SKM-1 (cell line): ENCODE measurements around the gene RMND1.
A peak's percentile ranks its signal among the peaks of the same experiment; 100 is the strongest.

Experiments used
- DNase-seq: peaks from one replicate; lab custom pipeline; 2025; ENCODE audit not compliant: unreplicated experiment; lab: John Stamatoyannopoulos, UW

The RMND1 gene

DNA sequence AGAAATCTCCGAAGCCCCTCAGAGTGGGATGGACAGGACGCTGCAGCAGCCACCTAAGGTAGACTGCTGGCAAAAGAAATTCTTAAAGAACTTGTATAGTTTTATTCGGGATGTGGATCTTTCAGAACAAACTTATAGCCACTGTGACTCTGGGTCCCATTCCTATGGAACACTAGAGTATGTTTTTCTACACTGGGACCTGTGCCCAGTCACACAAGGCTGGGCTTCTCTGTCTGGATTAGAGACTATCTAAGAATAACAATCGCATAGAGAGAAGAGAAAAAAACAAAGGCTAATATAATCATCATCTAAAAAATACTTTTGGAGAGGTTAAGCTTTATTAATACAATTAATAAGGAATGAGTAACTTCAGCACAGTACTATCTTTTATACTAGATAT is 28.9 kb downstream of the RMND1 start:
- no peak for DNase-seq

DNA sequence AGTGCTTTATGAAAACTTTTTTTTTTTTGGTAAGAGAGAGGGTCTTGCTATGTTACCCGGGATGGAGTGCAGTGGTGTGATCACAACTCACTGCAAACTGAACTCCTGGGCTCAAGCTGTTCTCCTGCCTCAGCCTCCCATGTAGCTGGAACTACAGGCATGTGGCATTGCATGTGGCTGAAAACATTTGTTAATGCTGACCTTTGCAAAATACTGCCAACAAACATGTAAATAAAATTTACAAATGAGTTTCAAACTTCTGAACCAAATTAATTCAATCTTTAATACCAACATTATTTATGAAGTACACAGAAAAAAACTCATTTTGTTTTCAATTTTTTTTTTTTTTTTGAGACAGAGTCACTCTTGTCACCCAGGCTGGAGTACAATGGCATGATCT is 34.4 kb downstream of the RMND1 start:
- no peak for DNase-seq

DNA sequence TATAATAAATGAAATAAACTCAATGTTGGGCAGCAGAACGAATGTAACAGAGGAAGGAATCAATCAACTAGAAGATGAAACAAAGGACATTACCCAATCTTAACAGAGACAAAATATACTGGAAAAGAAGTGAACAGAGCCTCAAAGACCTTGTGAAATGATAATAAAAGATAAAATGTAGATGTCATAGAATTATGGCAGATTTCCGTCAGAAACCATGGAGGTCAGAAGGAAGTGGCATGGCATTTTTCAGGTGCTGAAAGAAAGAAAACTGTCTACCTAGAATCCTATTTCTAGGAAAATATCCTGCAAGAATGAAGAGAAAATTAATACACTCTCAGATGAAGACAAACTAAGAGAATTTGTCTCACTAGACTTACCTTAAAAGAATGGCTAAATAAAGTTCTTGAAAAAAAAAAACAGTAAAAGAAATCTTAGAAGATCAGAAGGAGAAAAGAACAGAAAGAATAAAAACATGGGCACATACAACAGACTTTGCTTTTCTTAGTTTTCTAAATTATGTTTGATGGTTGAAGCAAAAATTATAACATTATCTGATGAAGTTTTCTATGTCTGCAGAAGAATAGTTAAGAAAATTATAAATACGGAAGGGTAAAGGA is 37.2 kb downstream of the RMND1 start:
- no peak for DNase-seq

DNA sequence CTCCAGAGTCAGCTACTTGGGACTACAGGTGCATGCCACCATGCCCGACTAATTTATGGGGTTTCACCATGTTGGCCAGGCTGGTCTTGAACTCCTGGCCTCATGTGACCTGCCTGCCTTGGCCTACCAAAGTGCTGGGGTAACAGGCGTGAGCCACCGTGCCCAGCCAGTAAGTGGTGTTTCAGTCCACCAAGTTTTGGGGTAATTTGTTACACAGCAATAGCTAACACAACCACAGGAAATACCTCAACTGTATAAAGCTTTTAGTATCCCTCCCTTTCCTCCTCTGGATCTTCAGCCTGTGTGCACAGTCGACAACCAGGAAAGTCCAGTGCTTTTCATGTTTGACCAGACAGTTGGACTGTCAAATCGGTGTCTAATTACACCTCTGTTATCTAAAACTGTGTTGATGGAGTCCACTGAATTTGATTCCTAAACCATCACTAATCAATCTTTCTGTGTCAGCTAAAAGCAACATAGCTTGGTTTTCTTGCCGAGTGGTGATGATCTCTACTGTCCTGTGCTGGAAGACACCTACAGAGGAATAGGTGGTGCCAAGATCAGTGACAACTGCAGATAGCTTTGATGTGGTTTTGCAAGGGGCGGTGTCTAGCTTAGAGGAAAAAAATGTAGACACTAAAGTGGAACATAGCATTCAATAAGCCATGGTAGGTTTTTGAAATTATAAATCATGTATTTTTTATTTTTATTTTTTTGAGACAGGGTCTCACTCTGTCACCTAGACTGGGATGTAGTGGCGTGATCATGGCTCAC is 38.4 kb downstream of the RMND1 start:
- DNase-seq: no peak

DNA sequence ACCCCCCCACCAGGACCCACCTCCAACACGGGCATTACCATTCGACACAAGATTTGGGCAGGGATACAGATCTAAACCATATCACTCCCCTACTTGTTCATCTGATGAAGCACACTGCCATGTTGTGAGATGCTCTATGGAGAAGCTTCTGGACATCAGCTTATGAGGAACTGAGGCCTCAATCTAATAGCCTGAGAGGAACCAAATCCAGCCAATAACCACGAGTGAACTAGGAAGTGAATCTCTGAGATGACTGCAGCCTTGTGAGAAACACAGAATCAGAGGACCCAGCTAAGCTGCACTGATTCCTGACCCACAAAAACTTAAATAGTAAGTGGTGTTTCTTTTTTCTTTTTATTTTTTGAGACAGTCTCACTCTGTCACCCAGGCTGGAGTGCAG is 39.0 kb downstream of the RMND1 start:
- DNase-seq: no peak

DNA sequence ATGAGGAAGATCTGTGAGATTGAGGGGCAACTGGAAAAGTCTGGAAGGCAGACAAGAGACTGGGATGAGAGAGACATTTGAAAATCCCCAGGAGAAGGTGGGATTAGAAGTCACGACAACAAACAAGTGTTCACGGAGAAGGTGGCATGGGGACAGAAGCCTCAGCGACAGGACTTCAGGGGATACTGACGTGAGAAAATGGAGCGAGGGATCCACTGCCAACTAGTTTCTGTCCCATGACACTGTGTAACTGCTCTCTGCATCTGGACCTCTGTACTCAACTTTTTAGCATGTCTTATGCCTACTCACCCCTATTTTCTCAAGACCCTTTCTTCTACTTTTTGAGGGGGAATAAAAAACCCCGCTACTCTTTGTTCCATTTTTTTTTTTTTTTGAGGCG is 42.2 kb downstream of the RMND1 start:
- no peak for DNase-seq

DNA sequence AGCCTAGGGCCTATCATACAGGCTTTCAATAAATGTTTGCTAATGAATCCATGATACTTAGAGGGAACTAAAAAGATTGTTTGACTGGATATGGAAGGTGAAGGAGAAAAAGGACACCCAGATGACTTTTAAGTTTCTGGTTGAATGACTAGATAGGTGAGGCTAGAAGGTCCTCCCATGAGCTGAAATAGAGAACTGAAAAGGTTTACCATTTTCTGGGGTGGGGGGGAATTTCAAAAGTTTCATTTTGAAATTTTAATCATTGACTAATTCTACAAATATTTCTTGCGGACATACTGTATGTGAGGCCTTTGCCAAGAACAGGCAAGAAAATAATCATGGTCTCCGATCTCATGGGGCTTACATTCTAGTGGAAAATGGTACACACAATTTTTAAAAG is 42.7 kb downstream of the RMND1 start:
- no peak for DNase-seq

DNA sequence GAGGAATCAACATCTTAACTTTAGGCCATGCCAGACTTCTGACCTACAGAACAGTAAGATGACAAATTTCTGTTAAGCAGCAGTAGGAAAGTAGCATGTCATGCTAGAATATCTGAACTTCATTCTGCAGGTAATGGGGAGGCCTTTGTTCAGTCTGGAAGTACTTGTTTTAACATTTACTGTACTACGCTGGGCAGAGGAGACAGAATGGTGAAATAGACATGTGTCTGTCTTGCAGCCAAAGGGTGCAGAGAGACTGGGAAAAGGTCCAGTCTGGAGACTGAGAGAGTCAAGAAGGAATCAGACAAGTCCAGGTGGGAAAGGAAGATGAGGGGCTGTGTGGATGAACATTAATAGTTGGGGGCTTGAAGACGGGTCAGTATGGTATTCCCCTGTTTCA is 43.1 kb downstream of the RMND1 start:
- no peak for DNase-seq

DNA sequence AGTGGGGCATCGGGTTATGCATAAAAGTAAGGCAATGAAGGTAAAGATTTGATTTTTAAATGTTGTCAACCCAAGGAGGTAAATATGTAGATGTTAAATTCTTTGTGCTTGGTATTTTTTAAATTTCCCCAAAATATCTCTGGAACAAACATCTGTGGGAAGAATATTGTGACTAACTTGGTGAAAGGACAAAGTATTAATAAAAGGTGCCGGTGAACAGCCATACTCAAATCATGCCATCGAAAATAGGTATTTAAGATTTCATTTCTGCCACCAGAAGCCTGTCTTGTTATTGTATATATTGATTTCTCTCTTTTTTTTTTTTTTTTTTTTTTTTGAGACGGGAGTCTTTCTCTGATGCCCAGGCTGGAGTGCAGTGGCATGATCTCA is 48.0 kb downstream of the RMND1 start:
- DNase-seq: no peak

DNA sequence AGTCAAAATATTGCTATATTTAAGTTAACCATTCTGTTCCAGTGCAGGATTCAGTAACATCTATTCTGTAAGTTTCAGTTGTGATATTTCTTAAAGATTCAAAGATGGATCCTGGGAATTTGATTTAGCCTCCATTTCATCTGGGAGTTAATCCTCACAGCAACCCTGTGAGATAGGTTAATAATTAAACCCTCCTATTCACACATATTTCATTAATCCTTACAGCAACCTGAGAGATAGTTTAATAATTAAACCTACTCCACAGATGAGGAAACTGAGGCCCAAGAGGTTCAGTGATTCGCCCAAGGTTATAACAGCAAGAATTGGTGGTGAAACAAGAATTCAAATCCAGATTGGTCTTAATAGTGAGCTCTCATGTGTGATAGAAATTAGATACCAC is 49.7 kb downstream of the RMND1 start:
- no peak for DNase-seq

DNA sequence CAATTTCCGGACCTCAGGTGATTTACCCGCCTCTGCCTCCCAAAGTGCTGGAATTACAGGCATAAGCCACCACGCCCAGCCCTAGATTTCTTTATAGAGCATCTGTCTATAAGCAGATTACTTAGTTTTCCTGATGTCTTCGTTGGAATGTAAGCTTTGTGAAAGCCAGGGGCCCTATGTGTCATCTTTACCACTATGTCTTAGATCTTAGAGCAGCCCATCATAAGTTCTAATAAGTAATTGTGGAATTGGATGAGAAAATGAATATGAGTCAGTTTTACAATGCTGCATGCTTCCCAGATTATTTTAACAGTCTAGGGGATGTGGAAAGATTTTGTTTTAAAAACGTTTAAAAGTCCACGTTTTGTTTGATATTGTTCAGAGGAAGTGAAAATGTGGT is 51.5 kb downstream of the RMND1 start:
- DNase-seq: no peak

DNA sequence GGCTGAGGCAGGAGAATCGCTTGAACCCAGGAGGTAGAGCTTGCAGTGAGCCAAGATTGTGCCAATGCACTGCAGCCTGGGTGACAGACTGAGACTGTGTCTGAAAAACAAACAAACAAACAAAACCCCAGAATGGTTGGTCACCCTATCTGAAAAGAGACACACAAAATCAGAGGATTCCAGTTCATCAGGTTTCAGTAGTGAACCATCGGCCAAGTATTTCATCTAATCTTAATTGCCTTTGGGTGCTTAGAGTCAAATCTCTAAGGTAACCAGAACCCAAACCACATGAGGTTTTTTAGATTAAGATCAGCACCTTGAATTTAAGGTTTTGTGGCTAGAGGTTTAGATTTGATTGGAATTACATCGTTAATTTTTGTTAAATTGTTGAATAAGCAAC is 52.2 kb downstream of the RMND1 start:
- DNase-seq: no peak

DNA sequence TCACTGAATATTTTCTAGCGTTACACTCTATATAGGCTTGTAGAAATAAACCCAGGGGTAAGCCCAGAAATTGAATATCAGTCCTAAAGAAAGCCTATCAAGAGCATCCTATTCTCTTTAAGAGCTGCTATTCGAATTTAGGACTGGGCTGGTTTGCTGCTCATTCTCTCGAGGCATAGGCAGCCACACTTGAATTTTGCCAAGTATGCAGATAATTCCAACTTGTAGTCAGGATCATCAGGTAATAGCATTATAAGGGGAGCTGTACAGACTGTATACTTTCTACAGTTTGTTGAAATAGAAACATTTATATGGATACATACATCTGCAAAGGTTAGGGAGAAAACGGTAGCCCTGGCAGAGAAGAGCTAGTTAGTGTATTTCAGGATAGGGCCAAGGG is 58.5 kb downstream of the RMND1 start:
- no peak for DNase-seq

DNA sequence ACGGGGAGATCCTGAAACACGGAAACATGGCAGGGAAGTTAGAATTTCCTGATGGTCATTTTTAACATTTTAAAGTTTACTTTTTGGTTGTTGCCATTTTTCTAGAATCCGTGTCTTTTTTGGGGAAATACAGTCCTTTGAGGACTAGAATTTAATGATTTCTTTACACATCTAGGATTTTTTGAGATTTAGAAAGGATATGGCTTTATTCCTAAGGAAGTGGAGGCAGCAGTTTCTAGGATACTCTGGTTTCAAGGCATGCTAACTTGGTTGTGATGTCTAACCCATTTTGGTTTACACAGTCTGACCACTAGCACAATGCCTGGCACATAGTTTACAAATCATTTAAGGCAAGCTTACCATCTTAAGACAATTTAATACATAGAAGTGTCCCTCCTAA is 59.5 kb downstream of the RMND1 start:
- no peak for DNase-seq

DNA sequence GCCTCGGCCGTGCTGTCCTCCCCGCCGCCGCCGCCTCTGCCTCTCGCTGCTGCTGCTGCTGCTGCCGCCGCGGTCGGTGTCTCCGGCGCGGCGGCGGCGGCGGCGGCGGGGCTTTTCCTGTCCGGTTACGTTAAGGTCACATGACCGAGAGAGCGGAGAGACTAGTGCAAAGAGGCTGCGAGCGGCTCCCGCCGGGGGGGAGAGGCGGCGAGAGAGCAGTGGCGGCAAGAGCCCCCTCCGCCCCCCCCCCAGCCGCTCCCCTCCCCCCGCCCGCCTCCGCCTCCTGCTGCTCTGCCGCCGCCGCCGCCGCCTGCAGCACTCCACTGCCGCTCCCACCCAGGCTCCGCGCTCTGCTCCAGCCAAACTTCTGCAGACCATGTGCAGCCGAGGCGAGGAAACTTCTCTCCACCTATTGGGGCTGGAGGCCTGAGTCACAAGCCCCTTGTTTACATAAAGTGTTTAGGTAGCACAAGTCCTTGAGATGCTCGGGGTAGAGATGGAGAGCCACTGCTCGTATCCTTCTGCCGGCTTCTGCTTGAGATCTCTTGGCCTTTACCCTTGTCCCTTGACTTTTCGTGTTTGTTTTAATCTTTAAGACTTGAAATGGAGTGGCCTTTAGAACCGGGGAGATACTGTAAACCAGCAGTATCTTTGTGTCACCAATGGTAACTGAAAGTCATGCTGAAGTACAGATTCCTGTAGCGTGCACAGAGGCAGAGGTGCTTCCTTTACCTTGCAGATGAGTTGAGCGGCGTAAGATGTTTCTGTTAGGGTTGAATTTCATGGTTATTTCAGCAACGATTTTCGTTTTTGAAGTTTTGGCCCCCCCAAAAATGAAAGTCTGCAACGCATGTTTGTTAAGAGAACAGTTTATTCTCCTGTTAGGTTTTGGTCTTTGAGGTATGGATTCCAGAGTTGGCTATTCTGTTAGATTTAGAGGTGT is 60.2 kb downstream of the RMND1 start, which contains the start of gene ZBTB2:
Gene ZBTB2 (minus strand): TSS at position 89 of the 943 bp plus-strand sequence. CDS start 17,922 bp downstream, outside the sequence.
- peak; percentile 27 for DNase-seq

DNA sequence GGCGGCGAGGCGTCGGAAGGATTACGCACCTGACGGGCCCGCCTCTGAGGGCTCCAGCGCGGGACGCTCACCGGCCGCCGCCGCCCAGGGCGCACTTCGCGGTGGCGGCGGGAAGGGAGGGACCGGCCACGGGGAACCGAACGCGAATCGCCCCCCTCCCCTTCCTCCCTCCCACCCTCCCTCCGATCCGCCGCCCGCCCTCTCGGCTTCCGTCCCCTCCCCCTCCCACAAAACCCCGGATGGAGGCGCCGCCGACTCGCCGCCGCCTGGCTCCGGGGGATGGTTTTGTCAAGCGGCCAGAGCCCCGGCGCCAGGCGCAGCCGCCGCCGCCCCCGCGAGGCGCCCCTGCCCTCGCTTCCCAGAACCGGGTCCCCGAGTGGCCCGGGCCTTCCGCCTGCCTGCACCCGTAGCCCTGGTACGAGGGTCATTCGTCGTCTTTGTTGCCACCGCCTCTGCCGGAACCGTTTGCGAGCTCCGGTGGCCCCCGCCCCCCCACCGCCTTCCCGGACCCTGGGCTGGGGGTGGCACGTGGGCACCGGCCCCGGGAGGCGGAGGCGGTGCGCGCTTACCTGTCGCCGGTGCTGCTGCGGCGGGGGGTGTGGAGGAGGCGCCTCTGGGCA is 61.0 kb downstream of the RMND1 start:
- peak; percentile 38 for DNase-seq

DNA sequence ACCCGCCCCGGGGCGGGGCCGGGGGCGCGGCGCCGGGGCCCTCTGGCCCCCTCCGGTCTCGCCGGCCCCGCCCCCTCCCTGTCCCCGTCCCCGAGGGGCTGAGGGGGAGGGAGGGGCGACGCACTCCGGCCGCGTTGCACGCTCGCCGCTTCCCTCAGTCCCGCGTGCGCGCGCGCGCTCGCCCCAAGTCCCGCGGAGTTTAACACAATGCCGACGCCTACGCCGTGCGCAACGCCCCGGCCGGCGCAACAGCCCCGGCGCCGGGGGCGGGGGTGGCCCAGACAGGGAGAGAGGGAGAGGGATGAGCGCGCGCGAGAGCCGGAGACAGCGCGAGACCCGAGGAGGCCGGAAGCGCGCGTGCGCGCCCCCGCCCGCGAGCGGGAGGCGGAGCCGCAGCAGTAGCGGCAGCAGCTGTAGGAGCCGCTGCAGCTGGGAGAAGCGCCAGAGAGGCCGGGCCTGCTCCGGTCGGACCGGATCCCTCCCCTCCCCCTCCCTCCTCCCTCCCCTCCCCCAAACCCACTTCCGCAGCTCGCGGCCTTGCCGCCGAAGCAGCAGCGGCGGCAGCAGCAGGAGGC is 61.6 kb downstream of the RMND1 start:
- DNase-seq: peak; percentile 98

DNA sequence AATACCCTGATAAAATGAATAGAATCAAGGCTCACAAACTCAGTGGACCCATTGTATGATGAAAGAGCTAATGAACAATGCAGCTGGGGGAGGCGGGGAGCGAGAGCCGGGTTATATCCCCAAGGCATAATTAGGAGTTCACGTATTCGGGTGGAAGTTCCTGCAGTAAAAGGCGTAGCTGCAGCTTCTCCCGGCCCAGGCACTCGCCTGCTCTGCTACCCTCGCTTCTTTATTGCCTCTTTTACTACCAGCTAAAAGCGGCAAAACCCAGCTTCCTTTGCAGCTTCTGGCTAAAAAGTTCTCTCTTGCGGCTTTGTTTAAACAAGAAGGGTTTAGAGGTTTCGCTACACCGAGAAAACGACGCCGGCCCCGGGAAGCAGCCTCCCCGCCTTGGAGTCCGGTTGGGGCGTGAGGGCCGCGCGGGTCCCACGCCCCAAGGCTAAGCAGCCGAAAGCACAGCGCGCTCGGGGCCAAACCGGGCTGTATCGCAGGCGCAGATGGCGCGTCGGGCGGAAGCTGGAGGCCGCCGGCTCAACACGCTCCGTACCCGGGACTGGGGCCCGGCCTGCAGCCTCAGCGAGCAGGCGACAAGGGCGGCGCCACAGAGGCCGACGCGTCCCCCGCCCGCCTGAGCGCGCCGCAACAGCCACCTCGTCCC is 62.2 kb downstream of the RMND1 start:
- no peak for DNase-seq

DNA sequence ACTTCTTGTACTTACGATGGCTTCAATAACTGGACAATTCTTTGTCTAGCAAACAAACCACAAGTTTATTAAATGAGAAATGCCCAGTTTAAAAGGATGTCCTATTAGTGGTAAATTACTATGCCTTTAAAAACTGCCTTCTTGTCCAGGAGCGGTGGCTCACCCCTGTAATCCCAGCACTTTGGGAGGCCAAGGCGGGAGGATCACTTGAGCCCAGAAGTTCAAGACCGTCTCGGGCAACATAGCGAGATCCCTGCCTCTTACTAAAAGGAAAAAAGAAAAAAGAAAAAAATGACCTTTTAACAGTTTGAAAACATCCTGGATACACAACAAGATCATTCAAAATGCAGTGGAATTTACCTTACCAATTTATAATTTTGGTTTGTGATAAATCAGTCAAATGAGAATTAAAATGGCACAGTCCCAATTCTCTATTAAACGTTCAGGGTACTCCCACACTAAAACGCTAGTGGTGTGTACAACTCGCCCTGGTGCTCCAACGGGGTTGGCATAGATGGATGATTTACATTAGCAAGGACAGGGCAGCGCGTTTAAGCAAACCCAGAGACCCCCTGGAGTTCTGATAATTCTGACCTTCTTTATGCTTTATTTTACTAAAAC is 62.8 kb downstream of the RMND1 start:
- no peak for DNase-seq

DNA sequence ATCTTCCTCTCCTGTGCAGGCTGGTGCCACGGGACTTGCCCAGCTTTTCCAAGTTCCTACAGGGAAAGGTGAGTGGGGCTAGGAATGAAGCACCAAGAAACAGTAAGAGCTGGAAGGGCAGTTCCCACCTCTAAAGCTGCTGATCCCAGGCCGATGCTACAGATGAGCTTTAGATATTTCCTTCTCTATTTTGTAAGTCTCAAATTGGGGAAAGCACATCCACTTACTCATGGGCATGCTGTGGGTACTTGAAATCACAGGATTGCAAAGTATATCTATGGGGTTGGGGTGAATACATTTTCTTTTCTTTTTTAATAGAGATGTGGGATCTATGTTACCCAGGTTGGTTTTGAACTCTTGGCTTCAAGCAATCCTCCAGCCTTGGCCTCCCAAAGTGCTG is 63.7 kb downstream of the RMND1 start:
- DNase-seq: no peak
